A673 (cell line): ENCODE measurements around the gene RS1.

Experiments used
- CTCF ChIP-seq: fragments of 300-800, 200-600 bp; sonication (generic); conservative IDR thresholded peaks from 2 replicates; pipeline ENCODE4 v1.5.1; 2017; ENCODE audit warnings: low read depth, mild to moderate bottlenecking, antibody characterized with exemption, low read length, moderate library complexity, mixed read lengths
- EZH2 ChIP-seq: fragments of 200-600 bp; sonication (generic); IDR thresholded peaks from 2 replicates; pipeline ENCODE4 v1.6.1; 2017; ENCODE audit warnings: borderline replicate concordance, low read depth, mild to moderate bottlenecking, mixed read lengths, antibody characterized with exemption, low read length; ENCODE audit not compliant: poor library complexity, severe bottlenecking

GRCh38 chrX:18692541-18692940 lies 20.6 kb upstream of the RS1 start:
- no peak for TF ChIP-seq CTCF
- TF ChIP-seq EZH2 = no peak
